Adrenal gland (tissue), 12 donors: ENCODE results near the gene SULT1A3. TPM values are rescaled to one million over a fixed set of nuclear protein-coding genes. Genes with fewer than 3 reads are reported as not detected.
A peak's percentile ranks its signal among the peaks of the same experiment; 100 is the strongest.
"Not testable (repeated sequence)": the region's sequence is repeated elsewhere in the genome, so short reads cannot be mapped to it uniquely, and the experiment has no call there.

Experiments used
- DNase-seq, 7 donors: peaks; one replicate each; pipeline ENCODE4 v3.0.0-alpha.2; 2019 to 2020
- H3K27ac ChIP-seq, 5 donors: fragments of 200-600 bp; sonication (generic) in 4 of 5; 1 replicate in 3 of 5; 2 replicates in 2 of 5; pipeline versions ENCODE4 v1.5.1 to v1.8.0; 2016 to 2020; ENCODE audit warnings: mild to moderate bottlenecking in 1 of 5
- H3K27me3 ChIP-seq: fragments of 200-600 bp; 2 replicates; pipeline ENCODE4 v1.8.0; 2021
- H3K36me3 ChIP-seq, 2 donors: fragments of 200-600 bp; replicated peaks in 1 of 2; 1 replicate in 1 of 2; 2 replicates in 1 of 2; pipeline versions ENCODE4 v1.5.1 to v1.8.0; 2018 to 2022
- H3K4me1 ChIP-seq, 2 donors: fragments of 200-600 bp; replicated peaks in 1 of 2; 1 replicate in 1 of 2; 2 replicates in 1 of 2; pipeline versions ENCODE4 v1.5.1 to v1.8.0; 2018 to 2021
- H3K4me3 ChIP-seq, 4 donors: fragments of 200-600 bp; sonication (generic) in 3 of 4; one replicate each; pipeline ENCODE4 v1.5.1; 2016 to 2018
- H3K9me3 ChIP-seq, 3 donors: fragments of 200-600 bp; sonication (generic) in 1 of 3; replicated peaks in 1 of 3; 1 replicate in 2 of 3; 2 replicates in 1 of 3; pipeline versions ENCODE4 v1.5.1 to v1.8.0; 2016 to 2021
- CTCF ChIP-seq, 6 experiments: fragments of 450-650 bp in 4 of 6; fragments of 200-600 bp in 2 of 6; sonication (generic) in 1 of 6; IDR thresholded peaks; 1 replicate in 5 of 6; 2 replicates in 1 of 6; pipeline versions ENCODE4 v1.5.1 to v1.8.0; 2016 to 2021; ENCODE audit warnings: antibody characterized with exemption in 6 of 6, mild to moderate bottlenecking in 2 of 6, moderate library complexity in 1 of 6
- POLR2A ChIP-seq, 2 donors: fragments of 450-650 bp; IDR thresholded peaks; one replicate each; pipeline ENCODE4 v1.6.1; 2017; ENCODE audit warnings: antibody characterized with exemption in 2 of 2, mild to moderate bottlenecking in 2 of 2, moderate library complexity in 1 of 2
- WGBS, 4 donors: extraction: QIAGEN DNeasy Blood & Tissue Kit in 2 of 4; methylation state at CpG; one replicate each; pipeline versions ENCODE4 v1.1.5 to v1.1.7; 2013 to 2017; 5-methylcytosine and 5-hydroxymethylcytosine counted together
- intact Hi-C, 2 donors: fragments of 100-400 bp; cut with DNase I; formaldehyde crosslinking; loops; one replicate each; pipeline versions ENCODE4 v1.14.1 to v1.15.0; 2022 to 2023
- polyA plus RNA-seq, 3 donors: library from polyadenylated mRNA; stranded (reverse); fragments of 200-250 nt in 2 of 3; fragments of 350-450 nt in 1 of 3; fragmentation: Illumina TruSeq in 1 of 3; extraction: RNeasy Lipid Tissue Mini Kit (QIAGEN cat#74804) in 1 of 3; gene quantifications; one replicate each; pipeline ENCODE4 v1.2.3, GENCODE V29; 2013 to 2014
- total RNA-seq, 9 donors: library from RNA; depleted of rRNA in 4 of 9; stranded (reverse); fragments of >200 nt in 4 of 9; fragments of 120-200 nt in 1 of 9; fragmentation: NEBNext Ultra II Directional in 1 of 9; extraction: Animal tissue kit (Norgen Biotek cat#: 25700) in 1 of 9; gene quantifications; one replicate each; pipeline versions ENCODE4 v1.1.0 to v1.2.4, GENCODE V29; 2013 to 2023
- donor health status: healthy with polysubstance abuse.
- donor health status: Bipolar disorder and iron deficiency.
- donor health status: DM: yes; HTN: yes; CAD: no.
- donor health status: DM: no; HTN: no; CAD: no.
- donor health status: DM: no; HTN: no; CAD: no.
- donor health status: DM: yes; HTN: yes; CAD: no.

SULT1A3 gene
- total and polyA plus RNA-seq, 12 donors, result 3.5 to 125 (median 12.8) TPM

- no peak for TF ChIP-seq POLR2A (IDR thresholded peaks at IDR 0.05)
- no peak for TF ChIP-seq CTCF (IDR thresholded peaks at IDR 0.05)
- Histone ChIP-seq H3K36me3 (peaks cover 0 to 4% of the 10 kb centered on the region in 2 donors), H3K4me3 (no peak overlapping the region), H3K4me1 (peaks cover 0 to 3% of the 10 kb centered on the region in 2 donors), H3K9me3 (no peaks in the 10 kb centered on the region), H3K27ac (no peak overlapping the region), H3K27me3 (no peaks in the 10 kb centered on the region)
- intact Hi-C loops, result loop anchor here in 1 of 2 donors (10.0 kb wide), 1 partner anchor 63 kb away; the partner anchor contains the start of gene MAPK3
- 91 to 92% (median 91%) methylated on average over 13 to 23 of the region's 23 CpGs for WGBS, 4 donors
- DNase-seq, result peak in 3 of 7 donors; percentile 17 to 54 (median 26)
Observed at GRCh38 chr16:30187971-30188561, 11.0 kb upstream of the SULT1A3 start.

- H3K27ac ChIP-seq, H3K9me3 ChIP-seq, H3K36me3 ChIP-seq, H3K27me3 ChIP-seq, DNase-seq, H3K4me3 ChIP-seq, intact Hi-C loops, H3K4me1 ChIP-seq: not testable (repeated sequence)
- WGBS, 4 donors, result 94 to 100% (median 96%) methylated on average over 4 to 6 of the region's 12 CpGs
Observed at GRCh38 chr16:30191158-30191557, 7.9 kb upstream of the SULT1A3 start.

DNA sequence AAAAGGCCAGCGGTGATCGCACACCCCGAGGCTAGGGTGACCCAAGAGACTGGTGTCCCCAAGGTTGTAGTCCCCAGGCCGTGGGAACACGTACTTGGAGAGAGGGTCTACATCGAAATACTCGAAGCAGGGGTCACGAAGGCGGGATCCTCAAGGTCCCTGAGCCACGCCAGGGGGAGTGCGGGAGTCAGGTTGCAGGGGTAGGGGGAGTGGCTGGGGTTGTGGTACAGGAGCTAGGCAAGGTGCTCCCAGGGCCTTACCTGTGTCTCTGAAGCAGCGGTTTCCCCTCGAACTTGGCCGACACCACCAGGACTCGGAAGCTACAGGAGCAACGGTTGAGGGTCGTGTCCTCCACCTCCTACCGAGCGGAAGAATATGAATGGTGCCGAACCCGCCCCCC is 6.0 kb upstream of the SULT1A3 start:
- intact Hi-C loops, H3K36me3 ChIP-seq, DNase-seq, H3K4me3 ChIP-seq, H3K27ac ChIP-seq, H3K9me3 ChIP-seq, H3K27me3 ChIP-seq, H3K4me1 ChIP-seq: not testable (repeated sequence)
- WGBS, 4 donors, result no CpG with 5 or more reads among the region's 21 CpGs

DNA sequence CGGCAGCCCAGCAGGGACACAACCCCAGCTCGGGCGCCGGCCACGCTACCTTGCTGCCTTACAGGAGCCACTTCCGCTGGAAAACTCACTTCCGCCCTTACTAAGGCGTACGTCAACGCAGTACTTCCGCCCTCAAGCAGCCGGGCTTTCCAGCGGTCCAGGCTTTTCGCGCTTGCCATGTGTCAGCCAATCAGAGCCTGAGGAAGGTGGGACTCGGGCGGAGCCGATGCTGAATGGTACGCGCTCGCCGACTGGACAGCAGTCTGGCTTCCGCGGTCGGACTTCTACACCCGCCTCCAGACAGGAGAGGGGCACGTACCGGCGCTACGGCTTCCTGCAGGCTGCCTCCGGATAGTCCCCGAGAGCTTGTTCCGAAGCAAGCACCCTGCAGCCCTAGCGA is 5.4 kb upstream of the SULT1A3 start, which contains the start of the genes BOLA2B and SLX1A:
TSS of gene BOLA2B (minus strand) at position 52 of the 400 bp plus-strand sequence. CDS start 71 bp downstream, outside the sequence.
TSS of gene SLX1A (plus strand) at position 261 of the 400 bp plus-strand sequence. CDS start 210 bp downstream, outside the sequence.
- H3K9me3 ChIP-seq, H3K36me3 ChIP-seq, intact Hi-C loops, DNase-seq, H3K4me1 ChIP-seq, H3K27me3 ChIP-seq: not testable (repeated sequence)
- Histone ChIP-seq H3K4me3 (peak within 1 kb of the TSS in 1 of 4 donors; percentile 48), H3K27ac (peak within 1 kb of the TSS in 1 of 5 donors; percentile 40)
- no CpG with 5 or more reads among the region's 34 CpGs for WGBS, 4 donors

DNA sequence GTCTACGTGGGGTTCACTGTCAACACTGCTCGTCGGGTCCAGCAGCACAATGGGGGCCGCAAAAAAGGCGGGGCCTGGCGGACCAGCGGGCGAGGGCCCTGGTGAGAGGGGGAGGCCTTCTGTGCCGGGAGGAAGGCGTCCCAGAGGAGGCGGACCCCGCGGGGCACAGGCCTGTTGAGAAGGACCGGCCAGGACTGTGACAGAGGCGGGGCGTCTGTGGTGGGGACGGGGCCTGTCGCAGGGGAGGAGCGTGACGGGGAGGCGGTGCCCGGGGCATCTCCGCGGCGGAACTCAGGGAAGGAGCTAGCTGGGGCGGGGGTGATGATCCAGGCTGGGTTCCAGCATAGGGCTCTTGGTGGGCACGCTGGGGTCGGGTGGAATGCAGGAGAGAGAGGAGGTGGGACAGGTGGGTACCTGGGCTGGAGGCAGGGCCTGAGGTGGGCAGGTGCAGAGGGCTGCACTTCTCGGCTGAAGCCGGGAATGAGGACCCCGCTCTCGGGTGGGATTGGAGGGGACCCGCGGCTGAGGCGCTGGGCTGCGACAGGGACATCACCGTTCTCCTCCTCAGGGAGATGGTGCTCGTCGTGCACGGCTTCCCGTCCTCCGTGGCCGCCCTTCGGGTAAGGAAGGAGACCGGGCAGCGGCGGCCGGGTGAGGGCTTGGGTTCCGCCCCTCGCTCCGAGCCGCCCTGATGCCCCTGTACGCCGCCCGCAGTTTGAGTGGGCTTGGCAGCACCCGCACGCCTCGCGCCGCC is 4.7 kb upstream of the SULT1A3 start:
- peak in 3 of 7 donors; percentile 8 to 51 (median 27) for DNase-seq
- H3K4me1 ChIP-seq, H3K27me3 ChIP-seq, H3K36me3 ChIP-seq, intact Hi-C loops, H3K9me3 ChIP-seq: not testable (repeated sequence)
- Histone ChIP-seq H3K27ac (peak overlapping the region in 1 of 5 donors; percentile 40), H3K4me3 (peak overlapping the region in 1 of 4 donors; percentile 48)
- WGBS, 4 donors, result 2 to 7% (median 2%) methylated on average over 11 to 18 of the region's 60 CpGs; no CpG with 5 or more reads in 1 of the 4 donors

DNA sequence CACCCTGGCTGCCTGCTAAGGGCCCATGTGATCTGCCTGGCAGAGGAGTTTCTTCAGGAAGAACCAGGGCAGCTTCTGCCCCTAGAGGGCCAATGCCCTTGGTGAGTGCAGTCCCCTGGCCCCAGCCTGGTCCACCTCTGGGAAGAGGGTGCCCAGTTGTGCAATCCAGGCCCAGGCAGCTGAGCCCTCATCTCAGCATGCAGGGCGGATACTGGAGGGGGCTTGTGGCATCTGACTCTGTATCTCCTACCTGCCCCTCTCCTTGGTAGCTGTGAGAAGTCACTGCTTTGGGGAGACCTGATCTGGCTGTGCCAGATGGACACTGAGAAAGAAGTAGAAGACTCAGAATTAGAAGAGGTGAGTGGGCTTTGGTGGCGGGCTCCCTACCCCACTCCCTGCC is 2.1 kb upstream of the SULT1A3 start:
- H3K36me3 ChIP-seq, H3K27ac ChIP-seq, H3K4me3 ChIP-seq, H3K9me3 ChIP-seq, intact Hi-C loops, H3K27me3 ChIP-seq, H3K4me1 ChIP-seq: not testable (repeated sequence)
- WGBS, 4 donors, result 43 to 100% (median 61%) methylated on average over 1 of the region's 2 CpGs; no CpG with 5 or more reads in 1 of the 4 donors
- peak in 2 of 7 donors; percentile 4 to 14 for DNase-seq

DNA sequence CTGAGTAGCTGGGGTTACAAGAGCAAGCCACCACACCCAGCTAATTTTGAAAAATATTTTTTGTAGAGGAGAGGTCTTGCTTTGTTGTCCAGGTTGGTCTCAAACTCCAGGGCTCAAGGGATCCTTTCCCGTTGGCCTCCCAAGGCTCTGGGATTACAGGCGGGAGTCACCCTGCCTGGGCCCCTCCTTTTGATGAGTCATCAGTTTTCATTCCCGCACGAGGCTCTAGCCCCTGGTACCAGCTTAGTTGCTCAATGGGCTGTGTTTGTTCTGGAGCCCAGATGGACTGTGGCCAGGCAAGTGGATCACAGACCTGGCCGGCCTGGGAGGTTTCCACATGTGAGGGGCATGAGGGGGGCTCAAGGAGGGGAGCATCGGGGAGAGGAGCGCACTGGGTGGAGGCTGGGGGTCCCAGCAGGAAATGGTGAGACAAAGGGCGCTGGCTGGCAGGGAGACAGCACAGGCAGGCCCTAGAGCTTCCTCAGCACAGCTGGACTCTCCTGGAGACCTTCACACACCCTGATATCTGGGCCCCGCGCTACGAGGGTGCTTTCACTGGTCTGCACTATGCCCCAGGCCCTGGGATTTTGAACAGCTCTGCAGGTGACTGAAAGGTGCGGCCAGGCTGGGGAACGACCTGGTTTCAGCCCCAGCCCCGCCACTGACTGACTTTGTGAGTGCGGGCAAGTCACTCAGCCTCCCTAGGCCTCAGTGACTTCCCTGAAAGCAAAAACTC is 721 bp downstream of the SULT1A3 start:
- DNase-seq, result not testable (repeated sequence)
- no CpG with 5 or more reads among the region's 15 CpGs for WGBS, 4 donors

GRCh38 chr16:30205541-30206236 is 6.6 kb downstream of the SULT1A3 start:
- H3K4me3 ChIP-seq, result peak overlapping the region in 1 of 4 donors; percentile 51
- H3K27me3 ChIP-seq, H3K27ac ChIP-seq, H3K36me3 ChIP-seq, H3K9me3 ChIP-seq, H3K4me1 ChIP-seq, intact Hi-C loops: not testable (repeated sequence)
- peak in 5 of 7 donors; percentile 5 to 48 (median 17) for DNase-seq
- 0 to 3% (median 0%) methylated on average over 5 to 19 of the region's 52 CpGs; no CpG with 5 or more reads in 1 of the 4 donors for WGBS, 4 donors

More for the DNA sequence above, 721 bp downstream of the SULT1A3 start:
- H3K36me3 ChIP-seq, intact Hi-C loops, H3K4me3 ChIP-seq, H3K27me3 ChIP-seq, H3K4me1 ChIP-seq, H3K27ac ChIP-seq, H3K9me3 ChIP-seq: not testable (repeated sequence)

DNA sequence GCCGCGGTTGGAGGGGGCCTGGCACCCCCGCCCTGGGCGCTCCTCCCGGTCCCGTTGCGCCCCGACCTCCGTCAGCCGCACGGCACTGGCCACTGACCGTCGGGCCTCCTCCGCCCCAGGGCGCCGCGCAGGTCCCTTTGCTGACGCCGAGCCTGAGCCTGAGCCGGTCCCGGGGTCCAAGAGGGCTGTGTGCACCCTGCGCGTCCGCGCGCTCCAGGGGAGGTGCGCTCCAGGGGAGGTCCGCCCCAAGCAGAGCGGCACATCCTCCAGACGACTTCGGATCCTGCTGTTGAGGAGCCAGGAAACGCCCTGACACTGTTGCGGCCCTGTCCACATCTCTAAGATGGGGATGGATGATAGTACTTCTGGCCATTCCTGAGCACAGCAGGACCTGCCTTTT is 7.2 kb downstream of the SULT1A3 start:
- H3K9me3 ChIP-seq, intact Hi-C loops, H3K4me1 ChIP-seq, H3K27me3 ChIP-seq, H3K36me3 ChIP-seq, DNase-seq, H3K27ac ChIP-seq: not testable (repeated sequence)
- peak overlapping the region in 1 of 4 donors; percentile 51 for H3K4me3 ChIP-seq
- WGBS, 4 donors, result no CpG with 5 or more reads among the region's 33 CpGs
